ENCODE measurements around the gene RYR1.

Gene RYR1

GRCh38 chr19:38386971-38387549 lies 46.4 kb upstream of the RYR1 start:
- H3K4me3 ChIP-seq (replicated peaks; ENCODE audit: low read depth, low read length) = peak overlapping the region; percentile 90
- no peak for DNase-seq (ENCODE audit: low read depth)
- TF ChIP-seq CTCF (IDR thresholded peaks at IDR 0.05; ENCODE audit: low read length, missing control alignments) = no peak

- H3K4me3 ChIP-seq (replicated peaks; ENCODE audit: low read depth, low read length) = peak within 1 kb of the TSS; percentile 90
- TF ChIP-seq CTCF (IDR thresholded peaks at IDR 0.05; ENCODE audit: low read length, missing control alignments) = no peak
- peak; percentile 97 for DNase-seq (ENCODE audit: low read depth)
These were observed 45.7 kb upstream of the RYR1 start, which contains the start of gene GGN for GRCh38 chr19:38387550-38388348. GGN (minus strand) TSS chr19:38388034; CDS start chr19:38387261, 773 bp downstream.

- no peak for TF ChIP-seq CTCF (IDR thresholded peaks at IDR 0.05; ENCODE audit: low read length, missing control alignments)
- peak within 1 kb of the TSS; percentile 90 for H3K4me3 ChIP-seq (replicated peaks; ENCODE audit: low read depth, low read length)
- DNase-seq (ENCODE audit: low read depth) = no peak
These were observed 45.0 kb upstream of the RYR1 start, which contains the start of gene SPRED3 for GRCh38 chr19:38388349-38389100. SPRED3 (plus strand) TSS chr19:38388697; CDS start chr19:38390303, 1,606 bp downstream.

- TF ChIP-seq CTCF (IDR thresholded peaks at IDR 0.05; ENCODE audit: low read length, missing control alignments) = no peak
- peak; percentile 85 for DNase-seq (ENCODE audit: low read depth)
- H3K4me3 ChIP-seq (replicated peaks; ENCODE audit: low read depth, low read length) = peak overlapping the region; percentile 90
These were observed 44.2 kb upstream of the RYR1 start for GRCh38 chr19:38389101-38389925.

GRCh38 chr19:38389957-38390924 lies 43.2 kb upstream of the RYR1 start:
- H3K4me3 ChIP-seq (replicated peaks; ENCODE audit: low read depth, low read length) = peak overlapping the region; percentile 90
- TF ChIP-seq CTCF (IDR thresholded peaks at IDR 0.05; ENCODE audit: low read length, missing control alignments) = no peak
- no peak for DNase-seq (ENCODE audit: low read depth)
